CD4-positive, alpha-beta T cell treated with Interleukin-2 at 100 ng/mL for 4 hours (primary cell): ENCODE results near the gene TRIM24.

Experiments
- DNase-seq: peaks from one replicate; pipeline ENCODE4 v3.0.0-alpha.2; 2020; ENCODE audit warnings: low spot score

Gene TRIM24

GRCh38 chr7:138579136-138579535, 119.1 kb downstream of the TRIM24 start:
- no peak for DNase-seq

- no peak for DNase-seq
Observed at GRCh38 chr7:138579671-138580070, 119.6 kb downstream of the TRIM24 start.

GRCh38 chr7:138581065-138581464, 121.0 kb downstream of the TRIM24 start:
- DNase-seq, result no peak

GRCh38 chr7:138584283-138584682, 124.2 kb downstream of the TRIM24 start:
- no peak for DNase-seq

GRCh38 chr7:138584696-138585095, 124.6 kb downstream of the TRIM24 start:
- no peak for DNase-seq

GRCh38 chr7:138585283-138585993, 125.4 kb downstream of the TRIM24 start:
- no peak for DNase-seq

- DNase-seq, result no peak
Observed at GRCh38 chr7:138587485-138587884, 127.4 kb downstream of the TRIM24 start.

- DNase-seq, result no peak
Observed at GRCh38 chr7:138588986-138589385, 128.9 kb downstream of the TRIM24 start.

GRCh38 chr7:138590154-138590553, 130.1 kb downstream of the TRIM24 start:
- DNase-seq, result no peak

- no peak for DNase-seq
Observed at GRCh38 chr7:138595454-138595853, 135.4 kb downstream of the TRIM24 start.

- DNase-seq, result no peak
Observed at GRCh38 chr7:138602451-138602850, 142.4 kb downstream of the TRIM24 start.

- DNase-seq, result no peak
Observed at GRCh38 chr7:138603549-138604318, 143.7 kb downstream of the TRIM24 start.

- no peak for DNase-seq
Observed at GRCh38 chr7:138606236-138606635, 146.2 kb downstream of the TRIM24 start.

- DNase-seq, result no peak
Observed at GRCh38 chr7:138607216-138608126, 147.4 kb downstream of the TRIM24 start.

- no peak for DNase-seq
Observed at GRCh38 chr7:138608275-138608674, 148.2 kb downstream of the TRIM24 start.

GRCh38 chr7:138610671-138611170, 150.7 kb downstream of the TRIM24 start:
- no peak for DNase-seq

- no peak for DNase-seq
Observed at GRCh38 chr7:138613630-138614029, 153.6 kb downstream of the TRIM24 start.

GRCh38 chr7:138616085-138616484, 156.0 kb downstream of the TRIM24 start:
- no peak for DNase-seq

- no peak for DNase-seq
Observed at GRCh38 chr7:138618506-138618905, 158.4 kb downstream of the TRIM24 start.

- no peak for DNase-seq
Observed at GRCh38 chr7:138618933-138619332, 158.9 kb downstream of the TRIM24 start.

GRCh38 chr7:138622841-138623240, 162.8 kb downstream of the TRIM24 start:
- DNase-seq, result no peak
